Heart left ventricle (tissue), 16 donors: ENCODE data around the gene AFDN. TPM values are rescaled to one million over a fixed set of nuclear protein-coding genes. Genes with fewer than 3 reads are reported as not detected.

ENCODE experiments used
- ATAC-seq, 4 donors: fragments of 200-7000 bp; cut with Tn5 transposase; one replicate each; pipeline ENCODE4 v1.9.1; 2020 to 2022; ENCODE audit warnings: moderate library complexity in 4 of 4, mild to moderate bottlenecking in 3 of 4, moderate number of reproducible peaks in 1 of 4
- DNase-seq, 5 donors: peaks; one replicate each; pipeline ENCODE4 v3.0.0-alpha.2; 2020
- H3K27ac ChIP-seq, 12 donors: fragments of 200-600 bp; sonication (generic) in 4 of 12; one replicate each; pipeline versions ENCODE4 v1.5.0 to v1.8.0; 2016 to 2022; ENCODE audit warnings: mild to moderate bottlenecking in 2 of 12
- H3K27me3 ChIP-seq, 9 donors: fragments of 200-600 bp; sonication (generic) in 2 of 9; one replicate each; pipeline versions ENCODE4 v1.5.1 to v1.8.0; 2016 to 2022; ENCODE audit warnings: mild to moderate bottlenecking in 3 of 9
- H3K36me3 ChIP-seq, 9 donors: fragments of 200-600 bp; sonication (generic) in 2 of 9; one replicate each; pipeline versions ENCODE4 v1.5.0 to v1.8.0; 2018 to 2022; ENCODE audit warnings: mild to moderate bottlenecking in 2 of 9
- H3K4me1 ChIP-seq, 12 donors: fragments of 200-600 bp; sonication (generic) in 4 of 12; one replicate each; pipeline versions ENCODE4 v1.5.0 to v1.8.0; 2016 to 2022; ENCODE audit warnings: mild to moderate bottlenecking in 3 of 12
- H3K4me3 ChIP-seq, 12 donors: fragments of 200-600 bp; sonication (generic) in 4 of 12; one replicate each; pipeline versions ENCODE4 v1.5.0 to v1.8.0; 2017 to 2022; ENCODE audit warnings: mild to moderate bottlenecking in 9 of 12, moderate library complexity in 4 of 12
- H3K9me3 ChIP-seq, 12 donors: fragments of 200-600 bp; sonication (generic) in 4 of 12; one replicate each; pipeline versions ENCODE4 v1.5.0 to v1.8.0; 2016 to 2022; ENCODE audit warnings: mild to moderate bottlenecking in 1 of 12
- POLR2A ChIP-seq, 2 donors: fragments of 450-650 bp; IDR thresholded peaks; one replicate each; pipeline ENCODE4 v1.6.1; 2017; ENCODE audit warnings: antibody characterized with exemption in 2 of 2, mild to moderate bottlenecking in 2 of 2, moderate library complexity in 2 of 2
- WGBS, 4 donors: extraction: QIAGEN DNeasy Blood & Tissue Kit in 2 of 4; methylation state at CpG; one replicate each; pipeline versions ENCODE4 v1.1.5 to v1.1.7; 2013 to 2018; 5-methylcytosine and 5-hydroxymethylcytosine counted together
- intact Hi-C, 10 donors: fragments of 100-400 bp; cut with DNase I; formaldehyde crosslinking; loops; one replicate each; pipeline versions ENCODE4 v1.11.1 to v1.14.2; 2022
- polyA plus RNA-seq, 2 donors: library from polyadenylated mRNA; stranded (reverse); fragments of 200-250 nt; gene quantifications; one replicate each; pipeline ENCODE4 v1.2.3, GENCODE V29; 2013
- total RNA-seq, 9 donors: library from RNA; depleted of rRNA in 2 of 9; stranded (reverse); fragments of >200 nt in 2 of 9; fragmentation: NEBNext Ultra II Directional in 3 of 9; extraction: Animal tissue kit (Norgen Biotek cat#: 25700) in 3 of 9; gene quantifications; one replicate each; pipeline versions ENCODE4 v1.1.0 to v1.2.4, GENCODE V29; 2016 to 2023
- TF ChIP-seq, protein P1 (sequence below), 12 donors: fragments of 200-600 bp; sonication (generic) in 4 of 12; IDR thresholded peaks; one replicate each; pipeline versions ENCODE4 v1.5.0 to v1.8.0; 2018 to 2022; ENCODE audit warnings: antibody characterized with exemption in 12 of 12, mild to moderate bottlenecking in 5 of 12
- donor health status: ischemic (EF 13 %, LVEDD 7.1; RV severe dilation, severe dysfunction).
- donor health status: healthy with polysubstance abuse.
- donor health status: DM: no; HTN: yes; CAD: no.
- donor health status: DM: no; HTN: no; CAD: no.
- donor health status: ischemic (EF 25% LVEDD 6.9; RV normal size, moderate dysfunction).
- donor health status: ischemic (EF 25% LVEDD 5.7; RV mildly dilated, moderate dysfunction).
- donor health status: healthy.
- donor health status: DM: yes; HTN: yes; CAD: no.
- donor health status: ischemic (EF 35%, LVEDD 5.7; RV mildly dilated, moderate dysfunction).
- donor health status: nonischemic (EF 11% LVEDD 7.7; RV severe dilation, severe dysfunction).
- donor health status: DM: yes; HTN: yes; CAD: no.
- donor health status: PGD.
- donor health status: ischemic (EF 29% LVEDD 5.4; RV normal size, mild dysfunction).
- donor health status: nonischemic (EF 23%, LVEDD 6.1; RV moderate dilation, normal function).

AFDN gene
- total and polyA plus RNA-seq, 11 donors: 27.6 to 100 (median 50.4) TPM

GRCh38 chr6:167849846-167850459 lies 23.2 kb downstream of the AFDN start:
- Histone ChIP-seq H3K9me3 (no peaks in the 10 kb centered on the region), H3K36me3 (no peaks in the 10 kb centered on the region), H3K4me1 (peaks cover 0 to 33% (median 16%) of the 10 kb centered on the region in 12 donors), H3K4me3 (no peak overlapping the region), H3K27me3 (no peaks in the 10 kb centered on the region), H3K27ac (peak overlapping the region in 1 of 12 donors; percentile 3)
- DNase-seq (no peak), ATAC-seq (peak in 2 of 4 donors; percentile 14 to 44)
- 36 to 43% (median 41%) methylated on average over 4 of the region's 4 CpGs for WGBS, 4 donors
- TF ChIP-seq, protein P1, sequence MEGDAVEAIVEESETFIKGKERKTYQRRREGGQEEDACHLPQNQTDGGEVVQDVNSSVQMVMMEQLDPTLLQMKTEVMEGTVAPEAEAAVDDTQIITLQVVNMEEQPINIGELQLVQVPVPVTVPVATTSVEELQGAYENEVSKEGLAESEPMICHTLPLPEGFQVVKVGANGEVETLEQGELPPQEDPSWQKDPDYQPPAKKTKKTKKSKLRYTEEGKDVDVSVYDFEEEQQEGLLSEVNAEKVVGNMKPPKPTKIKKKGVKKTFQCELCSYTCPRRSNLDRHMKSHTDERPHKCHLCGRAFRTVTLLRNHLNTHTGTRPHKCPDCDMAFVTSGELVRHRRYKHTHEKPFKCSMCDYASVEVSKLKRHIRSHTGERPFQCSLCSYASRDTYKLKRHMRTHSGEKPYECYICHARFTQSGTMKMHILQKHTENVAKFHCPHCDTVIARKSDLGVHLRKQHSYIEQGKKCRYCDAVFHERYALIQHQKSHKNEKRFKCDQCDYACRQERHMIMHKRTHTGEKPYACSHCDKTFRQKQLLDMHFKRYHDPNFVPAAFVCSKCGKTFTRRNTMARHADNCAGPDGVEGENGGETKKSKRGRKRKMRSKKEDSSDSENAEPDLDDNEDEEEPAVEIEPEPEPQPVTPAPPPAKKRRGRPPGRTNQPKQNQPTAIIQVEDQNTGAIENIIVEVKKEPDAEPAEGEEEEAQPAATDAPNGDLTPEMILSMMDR (IDR thresholded peaks at IDR 0.05): no peak
- TF ChIP-seq POLR2A (IDR thresholded peaks at IDR 0.05): no peak
- intact Hi-C loops: no loop called here

GRCh38 chr6:167850782-167851181 lies 24.1 kb downstream of the AFDN start:
- Histone ChIP-seq H3K27me3 (no peaks in the 10 kb centered on the region), H3K9me3 (no peaks in the 10 kb centered on the region), H3K36me3 (no peaks in the 10 kb centered on the region), H3K4me1 (peaks cover 0 to 38% (median 16%) of the 10 kb centered on the region in 12 donors), H3K27ac (no peak overlapping the region), H3K4me3 (no peak overlapping the region)
- 88 to 94% (median 90%) methylated on average over 6 of the region's 6 CpGs for WGBS, 4 donors
- no peak for DNase-seq
- TF ChIP-seq, protein P1 (IDR thresholded peaks at IDR 0.05): no peak
- TF ChIP-seq POLR2A (IDR thresholded peaks at IDR 0.05): no peak
- ATAC-seq: no peak
- intact Hi-C loops: no loop called here

GRCh38 chr6:167851370-167851952 lies 24.8 kb downstream of the AFDN start:
- Histone ChIP-seq H3K36me3 (no peaks in the 10 kb centered on the region), H3K4me1 (peaks cover 0 to 42% (median 18%) of the 10 kb centered on the region in 12 donors), H3K27me3 (no peaks in the 10 kb centered on the region), H3K4me3 (no peak overlapping the region), H3K27ac (no peak overlapping the region), H3K9me3 (no peaks in the 10 kb centered on the region)
- intact Hi-C loops: no loop called here
- 95 to 100% (median 97%) methylated on average over 2 of the region's 2 CpGs for WGBS, 4 donors
- TF ChIP-seq POLR2A (IDR thresholded peaks at IDR 0.05): no peak
- TF ChIP-seq, protein P1 (IDR thresholded peaks at IDR 0.05): no peak
- DNase-seq (no peak), ATAC-seq (no peak)

DNA sequence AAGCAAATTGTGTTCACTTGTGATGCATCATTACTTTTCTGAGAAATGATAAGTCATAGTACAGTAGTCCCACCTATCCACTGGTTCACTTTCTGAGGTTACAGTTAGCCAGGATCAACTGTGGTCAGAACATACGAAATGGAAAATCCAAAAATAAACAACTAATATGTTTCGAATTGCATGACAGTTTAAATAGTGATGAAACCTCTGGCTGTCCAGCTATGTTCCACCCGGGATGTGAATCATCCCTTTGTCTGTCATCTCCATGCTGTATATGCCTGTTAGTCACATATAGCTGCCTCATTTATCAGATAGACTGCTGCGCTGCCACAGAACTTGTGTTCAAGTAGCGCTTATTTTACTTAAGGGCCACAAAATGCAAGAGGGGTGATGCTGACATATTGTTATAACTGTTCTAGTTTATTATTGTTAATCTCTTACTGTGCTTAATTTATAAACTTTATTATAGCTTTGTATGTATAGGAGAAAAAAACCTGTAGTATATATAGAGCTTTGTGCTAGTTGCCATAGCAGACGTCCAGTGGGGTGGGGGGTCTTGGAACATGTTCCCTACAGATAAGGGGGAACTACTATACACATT lies 29.2 kb downstream of the AFDN start:
- 76 to 82% (median 80%) methylated on average over 6 of the region's 6 CpGs for WGBS, 4 donors
- ATAC-seq: peak in 3 of 4 donors; percentile 25 to 50 (median 37)
- no peak for DNase-seq
- intact Hi-C loops: no loop called here
- Histone ChIP-seq H3K27ac (peak overlapping the region in 1 of 12 donors; percentile 72), H3K9me3 (no peaks in the 10 kb centered on the region), H3K4me3 (no peak overlapping the region), H3K36me3 (no peaks in the 10 kb centered on the region), H3K4me1 (peaks cover 0 to 57% (median 40%) of the 10 kb centered on the region in 12 donors), H3K27me3 (no peaks in the 10 kb centered on the region)
- no peak for TF ChIP-seq POLR2A (IDR thresholded peaks at IDR 0.05)
- TF ChIP-seq, protein P1 (IDR thresholded peaks at IDR 0.05): no peak
